Vagina (tissue), 2 donors: ENCODE measurements around the gene NAP1L4.

Experiments used
- CTCF ChIP-seq, 3 experiments: fragments of 450-650 bp in 2 of 3; fragments of 200-600 bp in 1 of 3; sonication (generic) in 1 of 3; IDR thresholded peaks; one replicate each; pipeline ENCODE4 v1.5.1; 2017 to 2019; ENCODE audit warnings: antibody characterized with exemption in 3 of 3, mild to moderate bottlenecking in 2 of 3, moderate library complexity in 2 of 3
- POLR2A ChIP-seq, 2 donors: fragments of 450-650 bp; IDR thresholded peaks; one replicate each; pipeline ENCODE4 v1.6.1; 2017; ENCODE audit warnings: antibody characterized with exemption in 2 of 2, mild to moderate bottlenecking in 2 of 2, moderate library complexity in 2 of 2
- POLR2AphosphoS5 ChIP-seq, 2 donors: sonication (generic); formaldehyde crosslinking; IDR thresholded peaks; one replicate each; pipeline ENCODE4 v1.9.0; 2017; ENCODE audit warnings: antibody characterized with exemption in 2 of 2, mild to moderate bottlenecking in 2 of 2, low read depth in 1 of 2; ENCODE audit not compliant: insufficient read depth in 1 of 2

GRCh38 chr11:2934611-2935239, 57.4 kb downstream of the NAP1L4 start:
- TF ChIP-seq CTCF (IDR thresholded peaks at IDR 0.05) (no peak), POLR2A (IDR thresholded peaks at IDR 0.05) (no peak), POLR2AphosphoS5 (IDR thresholded peaks at IDR 0.05; ENCODE audit: insufficient read depth in 1 of 2, low read depth in 1 of 2) (no peak)
